ENCODE measurements around the gene ERBB2. TPM values are rescaled to one million over a fixed set of nuclear protein-coding genes. Genes with fewer than 3 reads are reported as not detected.

ERBB2 gene
- total RNA-seq, 1 donor from 2014 or later: 7.1 TPM

GRCh38 chr17:39703913-39704312 is 4.0 kb downstream of the ERBB2 start:
- peaks cover 26% of the 10 kb centered on the region for H3K27me3 Mint-ChIP-seq
- intact Hi-C loops (cut with micrococcal nuclease): no loop called here
- DNase-seq (no peak), ATAC-seq (ENCODE audit: low read depth) (no peak)
- H3K27ac Mint-ChIP-seq: no peak overlapping the region
- H3K4me3 Mint-ChIP-seq: no peak overlapping the region
- no peaks in the 10 kb centered on the region for H3K36me3 Mint-ChIP-seq (ENCODE audit: low read depth)
- TF ChIP-seq, protein P1, sequence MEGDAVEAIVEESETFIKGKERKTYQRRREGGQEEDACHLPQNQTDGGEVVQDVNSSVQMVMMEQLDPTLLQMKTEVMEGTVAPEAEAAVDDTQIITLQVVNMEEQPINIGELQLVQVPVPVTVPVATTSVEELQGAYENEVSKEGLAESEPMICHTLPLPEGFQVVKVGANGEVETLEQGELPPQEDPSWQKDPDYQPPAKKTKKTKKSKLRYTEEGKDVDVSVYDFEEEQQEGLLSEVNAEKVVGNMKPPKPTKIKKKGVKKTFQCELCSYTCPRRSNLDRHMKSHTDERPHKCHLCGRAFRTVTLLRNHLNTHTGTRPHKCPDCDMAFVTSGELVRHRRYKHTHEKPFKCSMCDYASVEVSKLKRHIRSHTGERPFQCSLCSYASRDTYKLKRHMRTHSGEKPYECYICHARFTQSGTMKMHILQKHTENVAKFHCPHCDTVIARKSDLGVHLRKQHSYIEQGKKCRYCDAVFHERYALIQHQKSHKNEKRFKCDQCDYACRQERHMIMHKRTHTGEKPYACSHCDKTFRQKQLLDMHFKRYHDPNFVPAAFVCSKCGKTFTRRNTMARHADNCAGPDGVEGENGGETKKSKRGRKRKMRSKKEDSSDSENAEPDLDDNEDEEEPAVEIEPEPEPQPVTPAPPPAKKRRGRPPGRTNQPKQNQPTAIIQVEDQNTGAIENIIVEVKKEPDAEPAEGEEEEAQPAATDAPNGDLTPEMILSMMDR (IDR thresholded peaks at IDR 0.05): no peak
- CTCF ChIA-PET: no interaction called here
- H3K4me1 Mint-ChIP-seq: peaks cover 22% of the 10 kb centered on the region
- POLR2A ChIA-PET: no interaction called here
- H3K9me3 Mint-ChIP-seq: no peaks in the 10 kb centered on the region

- Mint-ChIP-seq H3K27me3 (peaks cover 16% of the 10 kb centered on the region), H3K27ac (no peak overlapping the region), H3K36me3 (ENCODE audit: low read depth) (no peaks in the 10 kb centered on the region), H3K4me1 (peaks cover 23% of the 10 kb centered on the region), H3K9me3 (no peaks in the 10 kb centered on the region), H3K4me3 (no peak overlapping the region)
- TF ChIP-seq, protein P1 (IDR thresholded peaks at IDR 0.05): no peak
- DNase-seq (no peak), ATAC-seq (ENCODE audit: low read depth) (no peak)
- ChIA-PET POLR2A (interaction anchor here (0.6 kb wide), 4 partner anchors 9 to 836 kb away, joined by 3 to 4 read pairs (median 4); no protein-coding TSS in a partner anchor), CTCF (no interaction called here)
- intact Hi-C loops (cut with micrococcal nuclease): no loop called here
These were observed 5.1 kb downstream of the ERBB2 start for GRCh38 chr17:39704821-39705551.

DNA sequence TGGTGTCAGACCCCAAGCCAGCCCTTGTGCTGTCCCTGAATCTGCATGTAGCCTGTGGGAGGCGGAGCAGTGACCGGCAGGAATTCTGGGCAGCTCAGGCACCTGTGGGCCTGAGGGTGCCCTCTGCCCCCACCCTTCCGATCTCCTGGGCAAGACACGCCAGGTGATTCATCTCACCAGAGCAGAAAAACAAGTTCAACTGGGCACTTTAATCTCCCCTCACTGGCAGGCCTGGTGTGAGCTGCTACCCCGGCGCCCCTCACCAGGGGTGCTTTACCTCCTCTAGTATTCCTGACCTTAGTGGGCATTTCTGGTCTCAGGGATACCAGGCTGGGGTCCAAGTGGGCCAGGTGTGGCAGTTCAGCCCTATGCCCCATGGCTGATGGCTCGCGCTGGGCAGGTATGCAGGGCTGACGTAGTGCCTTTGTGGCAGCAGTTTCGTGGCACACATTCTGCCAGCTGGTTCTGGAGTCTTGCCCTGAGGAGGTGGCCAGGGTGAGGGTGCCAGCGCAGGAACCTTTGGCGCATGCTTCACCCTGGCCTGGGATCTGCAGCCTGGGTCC is 6.0 kb downstream of the ERBB2 start:
- intact Hi-C loops (cut with micrococcal nuclease): no loop called here
- ChIA-PET CTCF (no interaction called here), POLR2A (no interaction called here)
- no peaks in the 10 kb centered on the region for H3K36me3 Mint-ChIP-seq (ENCODE audit: low read depth)
- peaks cover 19% of the 10 kb centered on the region for H3K4me1 Mint-ChIP-seq
- TF ChIP-seq, protein P1 (IDR thresholded peaks at IDR 0.05): no peak
- DNase-seq (no peak), ATAC-seq (ENCODE audit: low read depth) (no peak)
- H3K4me3 Mint-ChIP-seq: no peak overlapping the region
- H3K27ac Mint-ChIP-seq: no peak overlapping the region
- no peaks in the 10 kb centered on the region for H3K9me3 Mint-ChIP-seq
- H3K27me3 Mint-ChIP-seq: peaks cover 12% of the 10 kb centered on the region

GRCh38 chr17:39706383-39706782 is 6.5 kb downstream of the ERBB2 start:
- H3K36me3 Mint-ChIP-seq (ENCODE audit: low read depth): no peaks in the 10 kb centered on the region
- no peak overlapping the region for H3K27ac Mint-ChIP-seq
- DNase-seq: no peak
- H3K4me3 Mint-ChIP-seq: no peak overlapping the region
- no peaks in the 10 kb centered on the region for H3K9me3 Mint-ChIP-seq
- no peak for ATAC-seq (ENCODE audit: low read depth)
- peaks cover 7% of the 10 kb centered on the region for H3K27me3 Mint-ChIP-seq
- intact Hi-C loops (cut with micrococcal nuclease): no loop called here
- TF ChIP-seq, protein P1 (IDR thresholded peaks at IDR 0.05): no peak
- ChIA-PET POLR2A (no interaction called here), CTCF (no interaction called here)
- peaks cover 17% of the 10 kb centered on the region for H3K4me1 Mint-ChIP-seq

- no peaks in the 10 kb centered on the region for H3K9me3 Mint-ChIP-seq
- peaks cover 17% of the 10 kb centered on the region for H3K4me1 Mint-ChIP-seq
- H3K27ac Mint-ChIP-seq: no peak overlapping the region
- DNase-seq: no peak
- CTCF ChIA-PET: no interaction called here
- no peaks in the 10 kb centered on the region for H3K36me3 Mint-ChIP-seq (ENCODE audit: low read depth)
- intact Hi-C loops (cut with micrococcal nuclease): no loop called here
- H3K27me3 Mint-ChIP-seq: peaks cover 2% of the 10 kb centered on the region
- POLR2A ChIA-PET: no interaction called here
- TF ChIP-seq, protein P1 (IDR thresholded peaks at IDR 0.05): no peak
- no peak for ATAC-seq (ENCODE audit: low read depth)
- H3K4me3 Mint-ChIP-seq: no peak overlapping the region
These were observed 7.1 kb downstream of the ERBB2 start for GRCh38 chr17:39706921-39707337.
